HT1080 (cell line): ENCODE data around the gene WDR4. TPM values are rescaled to one million over a fixed set of nuclear protein-coding genes. Genes with fewer than 3 reads are reported as not detected.
"Not testable (repeated sequence)": the region's sequence is repeated elsewhere in the genome, so short reads cannot be mapped to it uniquely, and the experiment has no call there.

Experiments
- DNase-seq: peaks from one replicate; pipeline ENCODE4 v3.0.0-alpha.2; 2015; ENCODE audit warnings: low read depth
- total RNA-seq: library from RNA; depleted of rRNA; stranded (reverse); fragments of >200 nt; shearing (Covaris generic); gene quantifications from 2 replicates; pipeline ENCODE4 v1.2.3, GENCODE V29; 2014

Gene WDR4
- total RNA-seq, 1 experiment from 2014 or later = 24.7 TPM

- DNase-seq = no peak
Measured at GRCh38 chr21:42839271-42840231, 39.8 kb downstream of the WDR4 start.

- DNase-seq = not testable (repeated sequence)
Measured at GRCh38 chr21:42838212-42838690, 41.1 kb downstream of the WDR4 start.

GRCh38 chr21:42837421-42838211 is 41.7 kb downstream of the WDR4 start:
- no peak for DNase-seq

GRCh38 chr21:42836767-42837301 is 42.5 kb downstream of the WDR4 start:
- no peak for DNase-seq

GRCh38 chr21:42836402-42836666 is 43.0 kb downstream of the WDR4 start:
- no peak for DNase-seq

- DNase-seq = no peak
Measured at GRCh38 chr21:42835611-42836401, 43.5 kb downstream of the WDR4 start.

GRCh38 chr21:42835211-42835610 is 44.1 kb downstream of the WDR4 start:
- no peak for DNase-seq

- DNase-seq = no peak
Measured at GRCh38 chr21:42834726-42835191, 44.6 kb downstream of the WDR4 start.

- no peak for DNase-seq
Measured at GRCh38 chr21:42833859-42834725, 45.2 kb downstream of the WDR4 start.

GRCh38 chr21:42833439-42833815 is 45.9 kb downstream of the WDR4 start:
- no peak for DNase-seq

GRCh38 chr21:42832321-42832630 is 47.1 kb downstream of the WDR4 start:
- DNase-seq = not testable (repeated sequence)

GRCh38 chr21:42830456-42831455 is 48.6 kb downstream of the WDR4 start:
- DNase-seq = no peak

- DNase-seq = no peak
Measured at GRCh38 chr21:42829954-42830353, 49.4 kb downstream of the WDR4 start.

- DNase-seq = no peak
Measured at GRCh38 chr21:42829417-42829816, 49.9 kb downstream of the WDR4 start.

GRCh38 chr21:42827588-42827987 is 51.8 kb downstream of the WDR4 start:
- DNase-seq = no peak

GRCh38 chr21:42820616-42821465 is 58.5 kb downstream of the WDR4 start:
- no peak for DNase-seq

- DNase-seq = no peak
Measured at GRCh38 chr21:42819861-42820615, 59.3 kb downstream of the WDR4 start.
